Ishikawa (cell line): ENCODE results near the gene TUFM.

ENCODE experiments used
- MAX ChIP-seq: IDR thresholded peaks from 2 replicates; pipeline ENCODE4 v1.6.1; 2012
- RAD21 ChIP-seq: IDR thresholded peaks from 2 replicates; pipeline ENCODE4 v1.6.1; 2012; ENCODE audit warnings: low read depth
- TCF12 ChIP-seq: IDR thresholded peaks from 2 replicates; pipeline ENCODE4 v1.6.1; 2012; ENCODE audit warnings: low read depth

DNA sequence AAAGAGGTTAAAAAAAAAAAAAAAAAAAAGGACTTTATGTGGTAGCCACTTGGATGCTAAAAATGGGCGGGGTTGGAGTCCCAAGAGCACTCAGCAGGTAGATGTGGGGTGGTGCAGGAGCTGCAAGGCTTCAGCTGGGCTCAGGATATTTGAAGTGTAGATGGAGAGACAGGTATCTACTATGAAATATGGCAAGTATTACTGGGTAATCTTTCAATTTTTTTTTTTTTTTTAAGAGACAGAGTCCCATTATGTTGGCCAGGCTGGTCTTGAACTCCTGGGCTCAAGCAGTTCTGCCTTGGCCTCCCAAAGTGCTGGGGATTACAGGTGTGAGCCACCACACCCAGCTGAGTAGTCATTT is 7.6 kb downstream of the TUFM start:
- TF ChIP-seq RAD21 (no peak), TCF12 (no peak), MAX (no peak)
